IMR-90 (cell line): ENCODE results near the gene ATP1B3.

Experiments used
- CHD1 ChIP-seq: IDR thresholded peaks from 2 replicates; pipeline ENCODE4 v1.6.1; 2012; ENCODE audit warnings: low read depth, low read length, improper control_type of control experiment
- FOS ChIP-seq: fragments of 150-350 bp; IDR thresholded peaks from 2 replicates; pipeline ENCODE4 v1.6.1; 2016; ENCODE audit warnings: low read depth, low read length
- MAFK ChIP-seq: IDR thresholded peaks from 2 replicates; pipeline ENCODE4 v1.6.1; 2012; ENCODE audit warnings: low read depth, low read length, improper control_type of control experiment
- MAZ ChIP-seq: IDR thresholded peaks from 2 replicates; pipeline ENCODE4 v1.6.1; 2012; ENCODE audit warnings: low read depth, mild to moderate bottlenecking, low read length, improper control_type of control experiment, moderate library complexity, borderline replicate concordance
- MXI1 ChIP-seq: IDR thresholded peaks from 2 replicates; pipeline ENCODE4 v1.6.1; 2012; ENCODE audit warnings: low read depth, mild to moderate bottlenecking, low read length, moderate library complexity, borderline replicate concordance
- POLR2A ChIP-seq: IDR thresholded peaks from 2 replicates; pipeline ENCODE4 v1.6.1; 2012; ENCODE audit warnings: mild to moderate bottlenecking, low read depth, low read length
- RAD21 ChIP-seq: IDR thresholded peaks from 2 replicates; pipeline ENCODE4 v1.6.1; 2012; ENCODE audit warnings: low read length, improper control_type of control experiment
- RFX5 ChIP-seq: IDR thresholded peaks from 2 replicates; pipeline ENCODE4 v1.8.0; 2012; ENCODE audit warnings: low read depth, mild to moderate bottlenecking, low read length, moderate library complexity
- SMC3 ChIP-seq: fragments of 150-350 bp; IDR thresholded peaks from 2 replicates; pipeline ENCODE4 v1.6.1; 2016; ENCODE audit warnings: low read depth, mild to moderate bottlenecking, antibody characterized with exemption, low read length, moderate library complexity
- TF ChIP-seq, protein P1 (sequence below): conservative IDR thresholded peaks from 2 replicates; pipeline ENCODE4 v1.5.1; 2012; ENCODE audit warnings: mild to moderate bottlenecking, low read depth, low read length, improper control_type of control experiment
- TF ChIP-seq, protein P2 (sequence below): fragments of 150-350 bp; IDR thresholded peaks from 2 replicates; pipeline ENCODE4 v1.6.1; 2016; ENCODE audit warnings: low read depth, mild to moderate bottlenecking, low read length, moderate library complexity, borderline replicate concordance

DNA sequence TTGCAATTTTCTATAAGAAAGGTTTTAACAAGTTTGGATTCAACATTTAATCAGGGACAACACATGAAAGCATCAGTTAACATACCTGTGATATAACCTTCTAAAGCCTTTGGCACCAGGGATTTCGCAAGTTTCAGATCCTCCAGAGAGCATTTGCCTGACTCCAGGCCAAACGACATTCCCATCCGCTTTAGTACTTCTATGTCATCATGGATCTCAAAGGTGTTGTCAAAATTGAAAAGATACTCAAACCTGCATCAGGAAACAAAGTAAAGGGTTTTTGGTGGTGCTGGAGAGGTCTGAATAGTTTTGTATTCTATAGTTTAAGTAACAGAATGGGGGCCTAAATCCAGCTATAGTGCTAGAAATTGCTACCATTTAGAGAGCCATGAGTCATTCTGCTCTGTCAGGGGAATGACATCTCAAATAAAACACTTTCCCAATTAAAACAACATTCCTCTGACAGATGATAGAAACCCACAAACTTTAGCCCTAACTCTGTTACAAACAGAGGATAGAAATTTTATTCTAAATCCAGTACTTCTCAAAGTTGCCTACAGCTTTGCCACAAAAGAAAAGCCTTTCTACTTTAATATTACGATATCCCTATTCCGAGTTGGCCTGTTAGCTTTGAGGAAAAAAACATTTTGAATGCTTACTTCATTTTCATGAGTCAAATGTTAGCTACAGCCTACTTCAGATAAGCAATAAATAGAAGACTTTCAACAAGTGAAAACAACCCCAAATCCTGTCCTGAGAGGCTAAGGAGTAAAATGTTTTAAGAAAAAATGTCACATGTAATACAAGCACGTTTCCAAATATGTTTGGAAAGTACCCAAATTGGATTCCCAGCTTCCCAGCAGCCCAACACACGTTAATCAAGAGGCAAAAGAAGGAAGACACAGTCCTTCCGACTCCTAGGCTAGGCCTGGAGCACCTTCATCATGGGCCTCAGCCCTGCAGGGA lies 83.4 kb downstream of the ATP1B3 start:
- TF ChIP-seq RAD21 (no peak), POLR2A (no peak), MAZ (no peak), RFX5 (no peak), MXI1 (no peak), SMC3 (no peak), CHD1 (no peak), FOS (peak; percentile 32; the same call in 1 of the 2 replicates), MAFK (no peak)
- TF ChIP-seq, protein P1, sequence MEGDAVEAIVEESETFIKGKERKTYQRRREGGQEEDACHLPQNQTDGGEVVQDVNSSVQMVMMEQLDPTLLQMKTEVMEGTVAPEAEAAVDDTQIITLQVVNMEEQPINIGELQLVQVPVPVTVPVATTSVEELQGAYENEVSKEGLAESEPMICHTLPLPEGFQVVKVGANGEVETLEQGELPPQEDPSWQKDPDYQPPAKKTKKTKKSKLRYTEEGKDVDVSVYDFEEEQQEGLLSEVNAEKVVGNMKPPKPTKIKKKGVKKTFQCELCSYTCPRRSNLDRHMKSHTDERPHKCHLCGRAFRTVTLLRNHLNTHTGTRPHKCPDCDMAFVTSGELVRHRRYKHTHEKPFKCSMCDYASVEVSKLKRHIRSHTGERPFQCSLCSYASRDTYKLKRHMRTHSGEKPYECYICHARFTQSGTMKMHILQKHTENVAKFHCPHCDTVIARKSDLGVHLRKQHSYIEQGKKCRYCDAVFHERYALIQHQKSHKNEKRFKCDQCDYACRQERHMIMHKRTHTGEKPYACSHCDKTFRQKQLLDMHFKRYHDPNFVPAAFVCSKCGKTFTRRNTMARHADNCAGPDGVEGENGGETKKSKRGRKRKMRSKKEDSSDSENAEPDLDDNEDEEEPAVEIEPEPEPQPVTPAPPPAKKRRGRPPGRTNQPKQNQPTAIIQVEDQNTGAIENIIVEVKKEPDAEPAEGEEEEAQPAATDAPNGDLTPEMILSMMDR: no peak
- TF ChIP-seq, protein P2, sequence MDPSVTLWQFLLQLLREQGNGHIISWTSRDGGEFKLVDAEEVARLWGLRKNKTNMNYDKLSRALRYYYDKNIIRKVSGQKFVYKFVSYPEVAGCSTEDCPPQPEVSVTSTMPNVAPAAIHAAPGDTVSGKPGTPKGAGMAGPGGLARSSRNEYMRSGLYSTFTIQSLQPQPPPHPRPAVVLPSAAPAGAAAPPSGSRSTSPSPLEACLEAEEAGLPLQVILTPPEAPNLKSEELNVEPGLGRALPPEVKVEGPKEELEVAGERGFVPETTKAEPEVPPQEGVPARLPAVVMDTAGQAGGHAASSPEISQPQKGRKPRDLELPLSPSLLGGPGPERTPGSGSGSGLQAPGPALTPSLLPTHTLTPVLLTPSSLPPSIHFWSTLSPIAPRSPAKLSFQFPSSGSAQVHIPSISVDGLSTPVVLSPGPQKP: no peak
